NT2/D1 (cell line): ENCODE measurements around the gene B3GALT5.

ENCODE experiments used
- DNase-seq: peaks from one replicate; pipeline ENCODE4 v3.0.0-alpha.2; 2011; ENCODE audit warnings: low read depth, low spot score
- H3K27me3 ChIP-seq: 2 replicates; pipeline ENCODE4 v1.6.0; 2011; ENCODE audit warnings: mild to moderate bottlenecking; ENCODE audit not compliant: insufficient read length, insufficient read depth
- H3K36me3 ChIP-seq: 2 replicates; pipeline ENCODE4 v1.6.1; 2011; ENCODE audit warnings: mild to moderate bottlenecking, low read length, mixed read lengths; ENCODE audit not compliant: insufficient read depth, insufficient read length
- H3K4me1 ChIP-seq: 2 replicates; pipeline ENCODE4 v1.5.1; 2011; ENCODE audit not compliant: insufficient read depth, insufficient read length
- H3K4me3 ChIP-seq: 2 replicates; pipeline ENCODE4 v1.5.1; 2011; ENCODE audit warnings: low read depth; ENCODE audit not compliant: insufficient read length
- H3K9ac ChIP-seq: 2 replicates; pipeline ENCODE4 v1.6.0; 2011; ENCODE audit warnings: low read depth; ENCODE audit not compliant: insufficient read length
- H3K9me3 ChIP-seq: 2 replicates; pipeline ENCODE4 v1.5.1; 2011; ENCODE audit warnings: mild to moderate bottlenecking, low read length; ENCODE audit not compliant: insufficient read depth
- SUZ12 ChIP-seq: IDR thresholded peaks from 2 replicates; pipeline ENCODE4 v1.6.1; 2011; ENCODE audit not compliant: insufficient read length, insufficient read depth; ENCODE audit errors: extremely low read depth
- YY1 ChIP-seq: IDR thresholded peaks from 2 replicates; pipeline ENCODE4 v1.6.1; 2011; ENCODE audit not compliant: insufficient read length, insufficient read depth
- ZNF274 ChIP-seq: IDR thresholded peaks from 2 replicates; pipeline ENCODE4 v1.6.1; 2011; ENCODE audit warnings: mild to moderate bottlenecking, low read depth, low read length

Gene B3GALT5

GRCh38 chr21:39675590-39675989 lies 62.9 kb downstream of the B3GALT5 start:
- Histone ChIP-seq H3K4me1 (peaks cover 2% of the 10 kb centered on the region), H3K27me3 (no peaks in the 10 kb centered on the region), H3K9me3 (peaks cover 6% of the 10 kb centered on the region; the same call in 1 of the 2 replicates), H3K4me3 (no peak overlapping the region), H3K9ac (no peak overlapping the region), H3K36me3 (no peaks in the 10 kb centered on the region)
- DNase-seq, result no peak
- TF ChIP-seq ZNF274, result no peak
- no peak for TF ChIP-seq SUZ12
- TF ChIP-seq YY1, result no peak

- H3K9ac ChIP-seq, result no peak overlapping the region
- H3K4me3 ChIP-seq, result no peak overlapping the region
- TF ChIP-seq SUZ12, result no peak
- no peak for TF ChIP-seq YY1
- TF ChIP-seq ZNF274, result no peak
- peaks cover 6% of the 10 kb centered on the region; the same call in 1 of the 2 replicates for H3K9me3 ChIP-seq
- no peaks in the 10 kb centered on the region for H3K36me3 ChIP-seq
- no peak for DNase-seq
- H3K27me3 ChIP-seq, result no peaks in the 10 kb centered on the region
- H3K4me1 ChIP-seq, result peaks cover 2% of the 10 kb centered on the region
Observed at GRCh38 chr21:39675993-39676661, 63.4 kb downstream of the B3GALT5 start.

- TF ChIP-seq SUZ12 (no peak), YY1 (no peak), ZNF274 (no peak)
- no peak for DNase-seq
- Histone ChIP-seq H3K4me1 (peaks cover 2% of the 10 kb centered on the region), H3K36me3 (no peaks in the 10 kb centered on the region), H3K9me3 (peaks cover 25% of the 10 kb centered on the region), H3K9ac (no peak overlapping the region), H3K4me3 (no peak overlapping the region), H3K27me3 (no peaks in the 10 kb centered on the region)
Observed at GRCh38 chr21:39680216-39680615, 67.5 kb downstream of the B3GALT5 start.

GRCh38 chr21:39681257-39681656 lies 68.5 kb downstream of the B3GALT5 start:
- H3K27me3 ChIP-seq, result no peaks in the 10 kb centered on the region
- DNase-seq, result no peak
- H3K9me3 ChIP-seq, result peaks cover 25% of the 10 kb centered on the region
- TF ChIP-seq ZNF274, result no peak
- TF ChIP-seq SUZ12, result no peak
- TF ChIP-seq YY1, result no peak
- no peaks in the 10 kb centered on the region for H3K36me3 ChIP-seq
- H3K4me1 ChIP-seq, result peaks cover 2% of the 10 kb centered on the region
- H3K9ac ChIP-seq, result no peak overlapping the region
- no peak overlapping the region for H3K4me3 ChIP-seq

- Histone ChIP-seq H3K36me3 (no peaks in the 10 kb centered on the region), H3K9ac (no peak overlapping the region), H3K27me3 (no peaks in the 10 kb centered on the region), H3K9me3 (peaks cover 25% of the 10 kb centered on the region), H3K4me3 (no peak overlapping the region), H3K4me1 (no peaks in the 10 kb centered on the region)
- DNase-seq, result no peak
- TF ChIP-seq YY1 (no peak), SUZ12 (no peak), ZNF274 (no peak)
Observed at GRCh38 chr21:39681845-39682244, 69.1 kb downstream of the B3GALT5 start.

- no peak overlapping the region for H3K9ac ChIP-seq
- H3K9me3 ChIP-seq, result peaks cover 19% of the 10 kb centered on the region
- TF ChIP-seq SUZ12 (no peak), YY1 (no peak), ZNF274 (no peak)
- no peaks in the 10 kb centered on the region for H3K4me1 ChIP-seq
- H3K4me3 ChIP-seq, result no peak overlapping the region
- no peaks in the 10 kb centered on the region for H3K27me3 ChIP-seq
- DNase-seq, result no peak
- no peaks in the 10 kb centered on the region for H3K36me3 ChIP-seq
Observed at GRCh38 chr21:39685236-39685635, 72.5 kb downstream of the B3GALT5 start.

- no peak overlapping the region for H3K9ac ChIP-seq
- H3K4me3 ChIP-seq, result no peak overlapping the region
- no peaks in the 10 kb centered on the region for H3K4me1 ChIP-seq
- TF ChIP-seq SUZ12, result no peak
- peaks cover 19% of the 10 kb centered on the region for H3K9me3 ChIP-seq
- no peaks in the 10 kb centered on the region for H3K27me3 ChIP-seq
- DNase-seq, result no peak
- H3K36me3 ChIP-seq, result no peaks in the 10 kb centered on the region
Observed at GRCh38 chr21:39685991-39686390, 73.3 kb downstream of the B3GALT5 start.
